Loucy (cell line): Measurements from ENCODE around the gene PDE4DIP.
"Not testable (repeated sequence)": the region's sequence is repeated elsewhere in the genome, so short reads cannot be mapped to it uniquely, and the experiment has no call there.

Source experiments
- EZH2phosphoT487 ChIP-seq: fragments of 200-600 bp; IDR thresholded peaks from 2 replicates; pipeline ENCODE4 v1.6.1; 2018; ENCODE audit warnings: antibody characterized with exemption, mild to moderate bottlenecking, moderate library complexity, borderline replicate concordance
- TF ChIP-seq, protein P1 (sequence below): fragments of 200-600 bp; sonication (generic); conservative IDR thresholded peaks from 2 replicates; pipeline ENCODE4 v1.5.1; 2014; ENCODE audit warnings: mild to moderate bottlenecking, antibody characterized with exemption, low read length

DNA sequence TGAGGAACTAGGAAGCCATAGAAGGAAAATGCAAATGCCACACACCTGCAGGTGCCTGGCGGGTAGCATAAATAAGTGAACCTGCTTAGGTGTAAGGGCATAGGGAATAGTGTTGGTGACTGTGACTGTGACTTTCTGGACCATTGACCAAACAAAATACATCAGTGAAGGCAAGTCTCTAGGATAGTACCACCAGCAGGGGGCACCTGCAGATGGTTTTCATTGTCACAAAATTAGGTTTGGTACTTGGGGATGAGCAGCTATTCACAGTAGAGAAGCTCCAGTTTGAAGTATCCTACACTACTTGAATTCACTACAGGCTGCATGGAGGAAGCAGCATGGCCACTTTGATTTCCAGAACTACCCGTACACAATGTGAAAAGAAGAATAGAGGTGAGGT lies 19.2 kb upstream of the PDE4DIP start:
- TF ChIP-seq, protein P1, sequence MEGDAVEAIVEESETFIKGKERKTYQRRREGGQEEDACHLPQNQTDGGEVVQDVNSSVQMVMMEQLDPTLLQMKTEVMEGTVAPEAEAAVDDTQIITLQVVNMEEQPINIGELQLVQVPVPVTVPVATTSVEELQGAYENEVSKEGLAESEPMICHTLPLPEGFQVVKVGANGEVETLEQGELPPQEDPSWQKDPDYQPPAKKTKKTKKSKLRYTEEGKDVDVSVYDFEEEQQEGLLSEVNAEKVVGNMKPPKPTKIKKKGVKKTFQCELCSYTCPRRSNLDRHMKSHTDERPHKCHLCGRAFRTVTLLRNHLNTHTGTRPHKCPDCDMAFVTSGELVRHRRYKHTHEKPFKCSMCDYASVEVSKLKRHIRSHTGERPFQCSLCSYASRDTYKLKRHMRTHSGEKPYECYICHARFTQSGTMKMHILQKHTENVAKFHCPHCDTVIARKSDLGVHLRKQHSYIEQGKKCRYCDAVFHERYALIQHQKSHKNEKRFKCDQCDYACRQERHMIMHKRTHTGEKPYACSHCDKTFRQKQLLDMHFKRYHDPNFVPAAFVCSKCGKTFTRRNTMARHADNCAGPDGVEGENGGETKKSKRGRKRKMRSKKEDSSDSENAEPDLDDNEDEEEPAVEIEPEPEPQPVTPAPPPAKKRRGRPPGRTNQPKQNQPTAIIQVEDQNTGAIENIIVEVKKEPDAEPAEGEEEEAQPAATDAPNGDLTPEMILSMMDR, result not testable (repeated sequence)
- TF ChIP-seq EZH2phosphoT487, result not testable (repeated sequence)
